SU-DHL-6 (cell line): ENCODE measurements around the gene SLC22A23.

Source experiments
- H2AFZ ChIP-seq: fragments of 200-600 bp; sonication (generic); 2 replicates; pipeline ENCODE4 v1.6.1; 2014; ENCODE audit warnings: low read depth, mild to moderate bottlenecking, moderate library complexity, mixed read lengths, antibody characterized with exemption, low read length; ENCODE audit not compliant: severe bottlenecking
- H3F3A ChIP-seq: fragments of 200-600 bp; shearing (Covaris generic); 2 replicates; pipeline ENCODE4 v1.6.0; 2016; ENCODE audit warnings: antibody characterized with exemption, mild to moderate bottlenecking; ENCODE audit not compliant: insufficient read depth
- H3K27ac ChIP-seq: fragments of 200-600 bp; sonication (generic); 2 replicates; pipeline ENCODE4 v1.5.1; 2016; ENCODE audit warnings: low read depth, mild to moderate bottlenecking, low read length, moderate library complexity, mixed read lengths
- H3K27me3 ChIP-seq: fragments of 200-600 bp; sonication (generic), shearing (Covaris generic); 2 replicates; pipeline ENCODE4 v1.6.0; 2014; ENCODE audit warnings: mild to moderate bottlenecking, low read length
- H3K36me3 ChIP-seq: fragments of 200-600 bp; sonication (generic); 2 replicates; pipeline ENCODE4 v1.6.1; 2014; ENCODE audit warnings: mild to moderate bottlenecking, low read length, mixed read lengths
- H3K4me2 ChIP-seq: fragments of 300-600, 200-600 bp; shearing (Covaris generic), sonication (generic); 2 replicates; pipeline ENCODE4 v1.6.0; 2014; ENCODE audit warnings: low read length, low read depth, mild to moderate bottlenecking; ENCODE audit not compliant: poor library complexity, severe bottlenecking
- H3K4me3 ChIP-seq: fragments of 200-600 bp; sonication (generic); 2 replicates; pipeline ENCODE4 v1.5.1; 2014; ENCODE audit warnings: antibody characterized with exemption, low read length, mild to moderate bottlenecking, mixed read lengths; ENCODE audit not compliant: insufficient read depth, poor library complexity, severe bottlenecking
- H3K79me2 ChIP-seq: fragments of 200-600 bp; sonication (generic); 2 replicates; pipeline ENCODE4 v1.6.1; 2014; ENCODE audit warnings: mild to moderate bottlenecking, low read length, moderate library complexity; ENCODE audit not compliant: insufficient read depth
- H3K9ac ChIP-seq: fragments of 200-600 bp; sonication (generic); 2 replicates; pipeline ENCODE4 v1.7.0; 2014; ENCODE audit warnings: mild to moderate bottlenecking, low read length
- H3K9me2 ChIP-seq: fragments of 200-600 bp; sonication (generic); replicated peaks from 2 replicates; pipeline ENCODE4 v1.6.1; 2014; ENCODE audit warnings: low read length; ENCODE audit not compliant: insufficient read depth
- H3K9me3 ChIP-seq: fragments of 200-600 bp; sonication (generic); 2 replicates; pipeline ENCODE4 v1.6.1; 2014; ENCODE audit warnings: low read length, mixed read lengths; ENCODE audit not compliant: insufficient read depth
- H4K20me1 ChIP-seq: fragments of 200-600 bp; sonication (generic); 2 replicates; pipeline ENCODE4 v1.6.1; 2014; ENCODE audit warnings: low read depth, mild to moderate bottlenecking, antibody characterized with exemption, low read length, moderate library complexity, mixed read lengths
- CTCF ChIP-seq: fragments of 200-600 bp; sonication (generic); IDR thresholded peaks from one replicate; pipeline ENCODE4 v1.5.1; 2017; ENCODE audit warnings: antibody characterized with exemption, mild to moderate bottlenecking, low read length, moderate library complexity; ENCODE audit not compliant: insufficient read depth, poor library complexity, severe bottlenecking
- EZH2phosphoT487 ChIP-seq: fragments of 200-600 bp; sonication (generic), shearing (Covaris generic); conservative IDR thresholded peaks from 2 replicates; pipeline ENCODE4 v1.6.1; 2018; ENCODE audit warnings: mild to moderate bottlenecking, antibody characterized with exemption, low read length, moderate library complexity, mixed read lengths

The SLC22A23 gene

DNA sequence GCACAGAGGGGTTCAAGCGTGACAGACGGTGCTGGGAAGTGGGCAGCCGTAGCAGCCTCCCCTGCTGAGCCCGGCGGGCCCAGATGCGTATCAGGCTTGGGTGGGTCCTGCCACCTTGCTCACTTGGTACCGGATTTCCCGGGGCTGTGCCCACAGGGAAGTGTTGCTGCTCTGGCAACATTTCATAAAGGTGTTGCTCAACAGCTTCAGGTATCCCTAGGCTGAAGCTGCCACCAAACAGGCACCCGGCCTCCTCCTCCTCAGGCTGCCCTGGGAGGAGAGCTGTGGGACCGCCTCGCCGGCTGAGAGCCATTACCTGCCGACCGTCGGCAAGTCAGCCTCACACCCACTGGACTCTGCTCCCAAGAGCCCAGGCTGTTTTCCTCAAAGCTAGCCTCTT lies 186.6 kb downstream of the SLC22A23 start:
- H3K4me2 ChIP-seq, result no peak overlapping the region
- H3K27ac ChIP-seq, result no peak overlapping the region
- H2AFZ ChIP-seq, result no peak overlapping the region
- H3K9me2 ChIP-seq, result no peaks in the 10 kb centered on the region
- H3K79me2 ChIP-seq, result peaks cover 26% of the 10 kb centered on the region
- no peaks in the 10 kb centered on the region for H3K9me3 ChIP-seq
- H3K9ac ChIP-seq, result no peak overlapping the region
- no peaks in the 10 kb centered on the region for H3K27me3 ChIP-seq
- no peaks in the 10 kb centered on the region for H3F3A ChIP-seq
- 0 out of 2 replicates have a peak, but pooled peaks cover 2% of the 10 kb centered on the region for H4K20me1 ChIP-seq
- TF ChIP-seq CTCF, result no peak
- no peak overlapping the region for H3K4me3 ChIP-seq
- H3K36me3 ChIP-seq, result no peaks in the 10 kb centered on the region

DNA sequence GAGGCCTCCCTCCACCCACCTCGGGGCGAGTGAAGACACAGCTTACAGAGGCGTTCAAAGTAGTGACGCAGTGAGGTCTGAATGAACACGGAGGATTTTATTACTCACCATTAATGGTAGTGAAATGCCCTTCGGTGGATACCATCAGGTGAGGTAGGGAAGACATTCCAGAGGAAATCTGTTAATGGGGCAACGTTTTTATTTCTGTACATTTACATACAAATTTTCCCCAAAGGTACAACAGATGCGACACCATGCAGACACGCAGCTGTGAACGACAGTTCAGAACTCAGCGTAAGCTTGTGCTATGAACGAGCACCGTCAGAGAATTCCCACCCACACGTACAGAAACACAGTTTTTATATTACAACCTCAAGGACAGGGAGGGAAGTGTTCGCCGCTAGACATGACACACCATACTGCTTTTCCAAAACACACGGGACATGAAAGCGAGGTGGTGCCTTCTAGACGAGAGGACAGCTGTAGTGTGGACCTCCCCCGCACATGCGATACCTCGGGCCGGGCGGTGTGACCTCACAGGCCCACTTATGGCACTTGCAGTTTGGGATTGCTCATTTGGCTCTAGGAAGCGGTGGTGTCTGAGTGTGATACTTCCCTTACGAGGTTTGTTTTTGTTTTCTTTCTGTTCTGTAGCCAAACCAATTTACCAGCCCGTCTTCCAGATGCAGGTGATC lies 187.4 kb downstream of the SLC22A23 start:
- H3K4me3 ChIP-seq, result no peak overlapping the region
- no peaks in the 10 kb centered on the region for H3K9me3 ChIP-seq
- no peaks in the 10 kb centered on the region for H3K27me3 ChIP-seq
- no peaks in the 10 kb centered on the region for H3K36me3 ChIP-seq
- TF ChIP-seq CTCF (no peak), EZH2phosphoT487 (no peak)
- H3K27ac ChIP-seq, result no peak overlapping the region
- no peaks in the 10 kb centered on the region for H3F3A ChIP-seq
- no peak overlapping the region for H2AFZ ChIP-seq
- H3K79me2 ChIP-seq, result peaks cover 35% of the 10 kb centered on the region
- H3K9ac ChIP-seq, result no peak overlapping the region
- no peaks in the 10 kb centered on the region for H3K9me2 ChIP-seq
- H3K4me2 ChIP-seq, result no peak overlapping the region
- H4K20me1 ChIP-seq, result 0 out of 2 replicates have a peak, but pooled peaks cover 2% of the 10 kb centered on the region

GRCh38 chr6:3268680-3269079 lies 188.2 kb downstream of the SLC22A23 start:
- 0 out of 2 replicates have a peak, but pooled peaks cover 2% of the 10 kb centered on the region for H3K36me3 ChIP-seq
- H2AFZ ChIP-seq, result no peak overlapping the region
- no peak overlapping the region for H3K4me2 ChIP-seq
- peaks cover 42% of the 10 kb centered on the region for H3K79me2 ChIP-seq
- H3K9ac ChIP-seq, result no peak overlapping the region
- H3F3A ChIP-seq, result no peaks in the 10 kb centered on the region
- H3K9me2 ChIP-seq, result no peaks in the 10 kb centered on the region
- H3K4me3 ChIP-seq, result no peak overlapping the region
- TF ChIP-seq EZH2phosphoT487, result no peak
- no peak for TF ChIP-seq CTCF
- H4K20me1 ChIP-seq, result 0 out of 2 replicates have a peak, but pooled peaks cover 2% of the 10 kb centered on the region
- no peaks in the 10 kb centered on the region for H3K9me3 ChIP-seq
- H3K27me3 ChIP-seq, result no peaks in the 10 kb centered on the region
- H3K27ac ChIP-seq, result no peak overlapping the region
